ENCODE results near the gene ATF6B. TPM values are rescaled to one million over a fixed set of nuclear protein-coding genes. Genes with fewer than 3 reads are reported as not detected.

The ATF6B gene
- total and polyA plus RNA-seq, 2 of the 8 experiments (the other 6 are each of a cell fraction or from before 2014, with no cell fraction given): 38.1 to 42.2 TPM

- FAIRE-seq (no peak), DNase-seq (ENCODE audit: low read depth in 1 of 2, low spot score in 2 of 2) (no peak)
- H3K56ac ChIP-seq (replicated peaks; ENCODE audit: insufficient read length, low read depth, low read length): no peak overlapping the region
- ChIA-PET CTCF (ENCODE audit: partially characterized antibody) (interaction anchor here (0.7 to 2.4 kb wide), 11 partner anchors 9 to 323 kb away, joined by 3 to 9 read pairs (median 5); no protein-coding TSS in a partner anchor), POLR2A (ENCODE audit: partially characterized antibody) (interaction anchor here (1.2 to 1.6 kb wide), 2 partner anchors 62 to 156 kb away, joined by 3 to 4 read pairs; partner anchors contain the start of genes NELFE and SKIC2)
- no peak overlapping the region for H3K18ac ChIP-seq (ENCODE audit: extremely low read depth, low read length)
- H4K91ac ChIP-seq (replicated peaks; ENCODE audit: insufficient read length, low read length): no peak overlapping the region
- H2AK5ac ChIP-seq (ENCODE audit: low read depth, low read length): 0 out of 2 replicates have a peak overlapping the region, but pooled peaks have one; percentile 19
- H2BK120ac ChIP-seq (replicated peaks; ENCODE audit: low read depth, low read length): no peak overlapping the region
- H3K79me2 ChIP-seq (ENCODE audit: control insufficient read depth in 1 of 2, insufficient read depth in 2 of 2, low read length in 2 of 2): no peaks in the 10 kb centered on the region
- H2BK20ac ChIP-seq (ENCODE audit: low read length): no peak overlapping the region
- 92% methylated on average over 8 of the region's 8 CpGs; no CpG with 5 or more reads in 1 of the 2 experiments for WGBS, 2 experiments (ENCODE audit: extremely low coverage in 1 of 2, insufficient coverage in 1 of 2, insufficient read length in 1 of 2, insufficient replicate concordance in 2 of 2, low coverage in 1 of 2, low lambda C conversion rate in 2 of 2, missing lambda C conversion rate in 1 of 2)
- H3K23ac ChIP-seq (ENCODE audit: insufficient read length): no peak overlapping the region
- no peak overlapping the region for H3K4me3 ChIP-seq (ENCODE audit: extremely low read depth in 1 of 4, insufficient read depth in 2 of 4, low read depth in 3 of 4, low read length in 4 of 4)
- no peak overlapping the region for H3K4me2 ChIP-seq (ENCODE audit: insufficient read depth in 1 of 2, low read depth in 2 of 2, low read length in 2 of 2)
- H3K36me3 ChIP-seq (ENCODE audit: control insufficient read depth in 2 of 4, insufficient read depth in 4 of 4, low read length in 3 of 4): peaks cover 6 to 23% (median 10%) of the 10 kb centered on the region in 4 experiments; a peak in 6 of 8 replicates
- H4K20me1 ChIP-seq (replicated peaks in 1 of 2; ENCODE audit: control insufficient read depth in 1 of 2, insufficient read depth in 2 of 2, low read length in 2 of 2): peaks cover 5 to 7% of the 10 kb centered on the region in 2 experiments
- no peak overlapping the region for H4K5ac ChIP-seq (ENCODE audit: insufficient read length, low read depth, low read length)
- H3K79me1 ChIP-seq (ENCODE audit: low read depth, low read length): no peaks in the 10 kb centered on the region
- H3K4ac ChIP-seq (replicated peaks; ENCODE audit: insufficient read length, low read depth, low read length): no peak overlapping the region
- H2BK15ac ChIP-seq (ENCODE audit: low read length): no peak overlapping the region
- H2AFZ ChIP-seq (ENCODE audit: low read length): no peak overlapping the region
- no peak overlapping the region for H3K14ac ChIP-seq (ENCODE audit: insufficient read length)
- H2BK5ac ChIP-seq (ENCODE audit: low read depth, low read length): no peak overlapping the region
- no peaks in the 10 kb centered on the region for H3K23me2 ChIP-seq (ENCODE audit: low read depth, low read length)
- H3K4me1 ChIP-seq (replicated peaks in 1 of 4; ENCODE audit: control insufficient read depth in 3 of 4, insufficient read depth in 4 of 4, low read length in 3 of 4): peaks cover 0 to 5% (median 2%) of the 10 kb centered on the region in 4 experiments; a peak in 5 of 7 replicates
- peaks cover 0 to 4% (median 0%) of the 10 kb centered on the region in 4 experiments; a peak in 2 of 7 replicates for H3K27me3 ChIP-seq (replicated peaks in 1 of 4; ENCODE audit: control insufficient read depth in 3 of 4, extremely low read depth in 1 of 4, insufficient read depth in 3 of 4, low read length in 3 of 4)
- H2BK12ac ChIP-seq (ENCODE audit: low read depth, low read length): peak overlapping the region; percentile 60; the same call in 1 of the 2 replicates
- no peaks in the 10 kb centered on the region for H3K9me3 ChIP-seq (ENCODE audit: insufficient read depth in 2 of 2, low read depth in 1 of 2, low read length in 1 of 2)
- no peak overlapping the region; a peak in 1 of 7 replicates for H3K9ac ChIP-seq (replicated peaks in 1 of 4; ENCODE audit: extremely low read depth in 1 of 4, low read depth in 3 of 4, low read length in 3 of 4)
- no peak overlapping the region; the same call in 1 of the 2 replicates for H3K27ac ChIP-seq (ENCODE audit: low read depth, low read length)
- H4K8ac ChIP-seq (ENCODE audit: extremely low read depth, insufficient read depth, low read length): no peak overlapping the region
- TF ChIP-seq CTBP2 (IDR thresholded peaks at IDR 0.05; ENCODE audit: borderline replicate concordance, insufficient read depth, insufficient read length, low read length) (no peak), POLR2A (IDR thresholded peaks at IDR 0.05; ENCODE audit: control extremely low read depth in 1 of 2, low read depth in 2 of 2, low read length in 2 of 2) (no peak), BCL11A (IDR thresholded peaks at IDR 0.05; ENCODE audit: low read depth in 2 of 2, low read length in 2 of 2) (no peak), BACH1 (IDR thresholded peaks at IDR 0.05; ENCODE audit: low read length) (no peak), RFX5 (IDR thresholded peaks at IDR 0.05; ENCODE audit: borderline replicate concordance, low read depth, low read length) (no peak), BRCA1 (IDR thresholded peaks at IDR 0.05; ENCODE audit: low read depth, low read length) (no peak), TEAD4 (IDR thresholded peaks at IDR 0.05; ENCODE audit: low read depth, low read length) (no peak), SUZ12 (IDR thresholded peaks at IDR 0.05; ENCODE audit: low read length) (no peak), JUND (IDR thresholded peaks at IDR 0.05; ENCODE audit: low read length) (no peak), SRF (IDR thresholded peaks at IDR 0.05; ENCODE audit: low read depth, low read length) (no peak), CBX5 (IDR thresholded peaks at IDR 0.05; ENCODE audit: low read depth, low read length) (no peak), KDM4A (IDR thresholded peaks at IDR 0.05; ENCODE audit: low read depth, low read length, severe bottlenecking) (no peak)
- TF ChIP-seq, protein P1, sequence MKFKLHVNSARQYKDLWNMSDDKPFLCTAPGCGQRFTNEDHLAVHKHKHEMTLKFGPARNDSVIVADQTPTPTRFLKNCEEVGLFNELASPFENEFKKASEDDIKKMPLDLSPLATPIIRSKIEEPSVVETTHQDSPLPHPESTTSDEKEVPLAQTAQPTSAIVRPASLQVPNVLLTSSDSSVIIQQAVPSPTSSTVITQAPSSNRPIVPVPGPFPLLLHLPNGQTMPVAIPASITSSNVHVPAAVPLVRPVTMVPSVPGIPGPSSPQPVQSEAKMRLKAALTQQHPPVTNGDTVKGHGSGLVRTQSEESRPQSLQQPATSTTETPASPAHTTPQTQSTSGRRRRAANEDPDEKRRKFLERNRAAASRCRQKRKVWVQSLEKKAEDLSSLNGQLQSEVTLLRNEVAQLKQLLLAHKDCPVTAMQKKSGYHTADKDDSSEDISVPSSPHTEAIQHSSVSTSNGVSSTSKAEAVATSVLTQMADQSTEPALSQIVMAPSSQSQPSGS (IDR thresholded peaks at IDR 0.05; ENCODE audit: low read length): no peak
Measured at GRCh38 chr6:32114796-32115195, 13.2 kb downstream of the ATF6B start.

Measured in H1 (cell line).